IPS-18c (cell line): Measurements from ENCODE around the gene NPS.

Experiments used
- H3K4me3 ChIP-seq: 2 replicates; pipeline ENCODE4 v1.7.0; 2013; ENCODE audit warnings: low read depth, mild to moderate bottlenecking, low read length, moderate library complexity; ENCODE audit not compliant: insufficient read depth
- H3K9me3 ChIP-seq: one replicate; pipeline ENCODE4 v1.6.1; 2013; ENCODE audit warnings: mild to moderate bottlenecking, low read length, moderate library complexity; ENCODE audit not compliant: control insufficient read depth, insufficient read depth

The NPS gene, protein sequence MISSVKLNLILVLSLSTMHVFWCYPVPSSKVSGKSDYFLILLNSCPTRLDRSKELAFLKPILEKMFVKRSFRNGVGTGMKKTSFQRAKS

GRCh38 chr10:127549009-127549408 lies at the start of gene NPS:
NPS (plus strand) TSS chr10:127549309; CDS start chr10:127549369, 60 bp downstream.
- Histone ChIP-seq H3K4me3 (no peak within 1 kb of the TSS), H3K9me3 (no peaks in the 10 kb centered on the region)

DNA sequence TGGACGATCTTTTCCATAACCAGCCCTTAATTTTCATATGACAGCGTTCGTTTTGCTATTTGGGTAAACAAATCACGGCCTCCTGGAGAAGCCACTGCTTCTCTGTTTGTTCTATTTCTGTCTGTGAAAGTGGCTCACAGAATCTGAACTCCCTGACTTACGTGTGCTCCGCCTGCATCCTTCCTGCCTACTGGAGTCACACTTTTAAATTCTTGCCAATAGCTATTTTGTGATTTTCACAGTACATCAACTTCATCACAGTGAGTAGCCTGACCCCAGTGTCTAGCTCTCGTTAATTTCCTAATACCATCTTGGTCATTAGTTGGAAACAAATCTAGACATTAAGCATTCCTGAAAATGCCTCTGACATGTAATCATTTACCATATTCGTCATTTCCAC lies 49.0 kb upstream of the NPS start:
- H3K9me3 ChIP-seq = no peaks in the 10 kb centered on the region
- H3K4me3 ChIP-seq = no peak overlapping the region

GRCh38 chr10:127506094-127506493 lies 43.0 kb upstream of the NPS start:
- no peak overlapping the region for H3K4me3 ChIP-seq
- H3K9me3 ChIP-seq = no peaks in the 10 kb centered on the region

DNA sequence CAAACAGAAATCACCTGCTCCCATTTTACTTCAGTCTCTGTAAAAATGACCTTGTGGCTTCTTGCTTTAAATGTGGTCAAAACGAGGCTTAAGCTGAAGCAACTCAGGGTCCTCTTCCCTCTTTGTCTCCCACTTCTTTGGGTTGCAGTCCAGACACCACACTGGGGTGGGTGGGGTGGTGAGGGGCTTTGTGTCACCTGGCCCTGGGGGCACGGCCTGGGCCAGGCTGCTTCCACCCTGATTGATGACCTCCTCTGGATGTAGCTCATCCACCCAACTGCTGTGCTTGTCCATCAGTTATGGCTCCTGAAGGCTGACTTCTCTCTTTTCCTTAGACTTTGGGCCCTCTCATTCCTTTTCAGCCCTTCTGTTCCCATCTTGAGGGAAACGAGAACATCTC lies 26.8 kb upstream of the NPS start:
- H3K9me3 ChIP-seq = no peaks in the 10 kb centered on the region
- H3K4me3 ChIP-seq = no peak overlapping the region

DNA sequence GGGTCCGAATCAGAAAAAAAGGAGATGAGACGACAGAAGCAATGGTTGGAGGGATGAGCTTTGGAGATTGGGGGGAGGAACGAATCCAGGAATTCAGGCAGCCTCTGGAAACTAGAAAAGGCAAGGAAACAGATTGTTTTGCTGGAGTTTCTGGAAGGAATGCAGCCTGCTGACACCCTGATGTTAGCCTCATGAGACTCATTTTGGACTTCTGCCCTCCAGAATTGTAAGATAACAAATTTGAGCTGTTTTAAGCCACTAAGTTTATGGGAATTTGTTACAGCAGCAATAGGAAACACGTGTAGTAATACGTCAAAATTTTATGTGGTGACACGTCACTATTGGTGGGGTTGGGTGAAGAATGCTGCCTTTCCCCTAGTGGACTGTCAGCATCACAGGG lies 25.6 kb upstream of the NPS start:
- no peaks in the 10 kb centered on the region for H3K9me3 ChIP-seq
- no peak overlapping the region for H3K4me3 ChIP-seq

DNA sequence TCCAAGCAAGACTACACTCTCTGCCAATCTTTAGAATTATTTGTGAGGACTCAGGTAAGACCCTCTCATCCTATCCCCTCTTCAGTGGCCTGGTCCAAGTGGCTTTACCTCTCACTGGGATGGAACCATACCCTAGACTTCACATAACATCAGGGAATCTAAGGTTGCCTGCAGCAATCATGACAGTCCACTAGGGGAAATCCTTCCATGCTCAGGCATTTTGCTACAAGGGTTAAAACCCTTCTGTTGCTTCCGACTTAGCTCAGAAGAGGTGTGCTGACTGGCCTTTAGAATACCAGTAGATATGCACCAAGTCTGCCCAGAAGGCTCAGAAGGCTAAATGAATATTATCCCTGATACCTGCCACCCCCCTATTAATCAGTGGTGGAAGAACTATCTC lies 24.9 kb upstream of the NPS start:
- H3K4me3 ChIP-seq = no peak overlapping the region
- H3K9me3 ChIP-seq = no peaks in the 10 kb centered on the region

- Histone ChIP-seq H3K4me3 (no peak overlapping the region), H3K9me3 (no peaks in the 10 kb centered on the region)
Measured at GRCh38 chr10:127524908-127525665, 24.0 kb upstream of the NPS start.

DNA sequence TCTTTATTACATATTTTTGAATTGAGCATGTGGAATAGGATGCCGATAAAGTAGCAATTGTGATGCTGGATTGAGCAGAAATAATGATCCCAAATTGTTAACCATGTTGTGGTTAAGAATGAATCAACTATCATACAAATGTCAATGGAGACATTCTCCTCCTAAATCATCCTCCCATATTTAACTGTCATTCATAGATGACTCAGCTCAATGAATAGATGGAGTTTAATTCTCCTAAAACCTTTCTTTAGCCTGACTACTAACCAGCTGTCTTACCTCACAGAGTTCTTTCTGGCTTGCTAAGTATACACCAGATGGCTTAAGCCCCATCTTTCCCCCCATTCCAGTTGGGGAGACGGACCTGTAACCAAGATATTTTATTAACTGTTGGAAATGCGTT lies 23.4 kb upstream of the NPS start:
- H3K4me3 ChIP-seq = no peak overlapping the region

DNA sequence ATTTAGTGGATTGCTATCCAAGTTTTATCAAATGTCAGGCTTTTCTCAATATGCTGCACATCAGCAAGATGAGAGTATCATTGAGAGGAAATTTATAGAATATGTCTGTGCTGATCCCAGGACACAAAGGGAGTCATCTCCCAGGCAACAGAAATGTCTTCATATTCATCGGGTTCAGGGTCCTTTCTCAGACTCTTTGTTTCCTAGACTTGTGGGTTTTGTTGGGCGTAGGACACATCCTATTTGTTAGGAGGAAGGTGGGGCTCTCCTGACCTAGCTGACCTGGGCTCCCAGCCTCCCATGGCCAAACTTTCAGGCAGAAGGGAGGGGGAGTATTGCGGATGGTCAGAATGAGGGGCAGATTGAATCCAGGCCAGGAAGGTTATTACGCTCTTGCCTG lies 22.9 kb upstream of the NPS start:
- no peak overlapping the region for H3K4me3 ChIP-seq

More for the DNA sequence above, 23.4 kb upstream of the NPS start:
- H3K9me3 ChIP-seq = no peaks in the 10 kb centered on the region

GRCh38 chr10:127527320-127527719 lies 21.8 kb upstream of the NPS start:
- Histone ChIP-seq H3K4me3 (no peak overlapping the region), H3K9me3 (peaks cover 2% of the 10 kb centered on the region)

More for the DNA sequence above, 22.9 kb upstream of the NPS start:
- peaks cover 2% of the 10 kb centered on the region for H3K9me3 ChIP-seq

- Histone ChIP-seq H3K9me3 (peaks cover 2% of the 10 kb centered on the region), H3K4me3 (no peak overlapping the region)
Measured at GRCh38 chr10:127527891-127528290, 21.2 kb upstream of the NPS start.

- Histone ChIP-seq H3K9me3 (peaks cover 2% of the 10 kb centered on the region), H3K4me3 (no peak overlapping the region)
Measured at GRCh38 chr10:127532193-127532592, 16.9 kb upstream of the NPS start.

GRCh38 chr10:127532659-127533058 lies 16.4 kb upstream of the NPS start:
- Histone ChIP-seq H3K9me3 (peaks cover 2% of the 10 kb centered on the region), H3K4me3 (no peak overlapping the region)

DNA sequence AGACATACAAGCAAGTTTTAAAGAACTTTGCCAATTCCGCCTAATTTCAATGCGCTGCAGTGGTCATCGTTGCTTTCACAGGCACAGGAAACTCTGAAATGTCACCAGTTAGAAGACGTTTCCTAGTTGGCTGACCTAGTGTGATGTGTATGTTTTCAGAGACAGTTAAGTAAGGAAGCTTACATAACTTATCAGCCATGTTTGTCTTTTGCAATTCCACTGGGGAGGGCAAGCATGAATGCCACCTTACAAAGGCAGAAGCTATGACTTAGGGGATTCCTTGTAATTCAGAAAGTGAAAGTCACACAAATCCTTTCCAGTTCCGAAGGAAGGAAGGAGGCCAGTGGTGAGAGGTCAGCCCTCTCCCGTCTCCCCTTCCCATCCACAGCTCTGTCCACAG lies 15.0 kb upstream of the NPS start:
- H3K4me3 ChIP-seq = no peak overlapping the region
- peaks cover 2% of the 10 kb centered on the region for H3K9me3 ChIP-seq

DNA sequence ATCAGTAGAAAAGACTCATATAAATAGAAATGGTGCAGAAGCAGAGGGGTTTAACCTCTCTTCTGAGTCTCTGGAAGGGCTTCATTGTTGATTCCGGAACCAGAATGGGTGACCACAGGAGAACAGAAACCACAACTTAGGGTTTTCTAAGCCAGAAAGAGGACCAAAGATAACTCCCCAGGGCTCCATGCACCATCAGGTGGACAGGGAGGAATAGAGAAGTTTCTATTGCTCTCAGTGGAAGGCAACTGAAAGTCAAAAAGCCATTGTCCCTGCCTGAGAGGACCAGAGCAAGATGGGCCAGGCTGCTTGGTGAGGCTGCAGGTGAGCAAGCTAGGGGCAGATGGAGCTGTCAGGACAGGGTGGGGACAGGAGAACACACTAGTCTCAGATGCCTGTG lies 14.6 kb upstream of the NPS start:
- Histone ChIP-seq H3K9me3 (peaks cover 2% of the 10 kb centered on the region), H3K4me3 (no peak overlapping the region)

DNA sequence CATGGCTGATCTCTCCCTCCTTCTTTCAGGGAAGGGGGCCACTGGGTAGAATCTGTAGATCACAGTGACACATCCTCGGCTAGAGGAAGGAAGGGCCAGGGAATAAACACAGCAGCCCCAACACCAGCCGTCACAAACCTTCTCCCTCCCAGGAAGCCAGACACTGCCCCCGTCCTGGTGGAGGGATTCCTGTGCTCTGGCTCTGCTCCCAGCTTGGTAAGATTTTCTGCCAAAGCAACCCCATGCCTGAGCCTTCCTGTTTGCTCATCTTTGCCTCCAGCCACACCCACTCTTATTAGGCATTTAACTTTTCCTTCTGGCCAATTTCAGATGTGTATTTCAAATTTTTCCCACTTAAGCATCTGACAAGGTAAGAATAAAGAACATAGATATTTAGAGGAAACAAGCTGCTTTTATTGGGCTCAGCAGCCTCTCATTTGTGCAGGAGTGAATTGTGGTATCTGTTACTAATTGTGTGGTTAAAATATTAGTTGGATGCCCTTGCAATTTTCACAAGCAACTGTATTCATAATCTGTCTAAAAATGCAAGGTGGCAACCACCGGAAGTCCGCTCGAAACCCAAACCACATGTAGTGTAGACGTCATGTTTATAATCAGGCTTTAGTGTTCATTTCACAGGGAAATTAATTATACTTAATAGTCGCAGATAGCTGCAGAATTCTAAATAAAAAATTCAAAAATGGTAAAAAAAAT lies 13.2 kb upstream of the NPS start:
- Histone ChIP-seq H3K4me3 (no peak overlapping the region), H3K9me3 (peaks cover 1% of the 10 kb centered on the region)

DNA sequence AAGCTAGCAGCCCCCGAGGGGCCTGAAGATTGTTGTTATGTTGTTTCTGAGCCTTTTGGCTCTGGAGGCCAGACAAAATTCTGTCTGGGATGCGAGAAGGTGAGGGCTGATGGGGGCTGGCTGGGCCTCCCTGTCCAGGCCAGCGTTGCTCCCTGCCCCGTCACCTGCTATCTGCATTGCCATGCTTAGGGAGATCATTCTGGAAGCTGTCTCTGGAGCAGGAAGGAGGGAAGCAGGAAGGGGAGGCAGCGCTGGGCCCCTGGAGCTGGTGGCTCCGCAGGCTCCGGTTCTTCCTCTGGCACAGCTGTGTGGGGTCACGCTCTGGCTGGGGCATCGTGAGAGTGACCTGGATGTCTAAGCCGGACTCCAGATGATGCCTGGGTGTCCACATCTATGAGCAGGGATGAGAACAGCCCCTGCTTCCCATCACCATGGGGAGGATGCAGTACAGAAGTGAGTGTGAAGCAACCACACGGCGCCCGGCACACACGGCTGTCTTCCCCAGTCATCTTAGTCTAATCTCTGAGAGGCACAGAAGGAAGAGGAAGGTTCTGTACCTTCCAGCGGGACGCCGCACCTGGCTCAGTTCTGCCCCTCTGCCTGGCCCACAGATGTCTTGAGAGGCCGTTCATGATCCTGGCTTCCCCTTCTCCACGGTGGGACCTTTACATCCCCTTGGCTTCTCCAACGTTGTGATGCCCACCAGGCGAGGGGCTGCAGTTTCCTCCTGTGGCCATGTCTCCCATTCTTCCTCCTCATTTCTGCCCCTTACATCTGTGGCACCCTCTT lies 11.9 kb upstream of the NPS start:
- Histone ChIP-seq H3K4me3 (no peak overlapping the region), H3K9me3 (no peaks in the 10 kb centered on the region)

- Histone ChIP-seq H3K4me3 (no peak overlapping the region), H3K9me3 (no peaks in the 10 kb centered on the region)
Measured at GRCh38 chr10:127537924-127538323, 11.2 kb upstream of the NPS start.
